SHP77 (cell line): ENCODE measurements around the gene PRXL2B.

Source experiments
- DNase-seq, 2 experiments: peaks; one replicate each; lab custom pipeline; 2025; lab: John Stamatoyannopoulos, UW

Gene PRXL2B

DNA sequence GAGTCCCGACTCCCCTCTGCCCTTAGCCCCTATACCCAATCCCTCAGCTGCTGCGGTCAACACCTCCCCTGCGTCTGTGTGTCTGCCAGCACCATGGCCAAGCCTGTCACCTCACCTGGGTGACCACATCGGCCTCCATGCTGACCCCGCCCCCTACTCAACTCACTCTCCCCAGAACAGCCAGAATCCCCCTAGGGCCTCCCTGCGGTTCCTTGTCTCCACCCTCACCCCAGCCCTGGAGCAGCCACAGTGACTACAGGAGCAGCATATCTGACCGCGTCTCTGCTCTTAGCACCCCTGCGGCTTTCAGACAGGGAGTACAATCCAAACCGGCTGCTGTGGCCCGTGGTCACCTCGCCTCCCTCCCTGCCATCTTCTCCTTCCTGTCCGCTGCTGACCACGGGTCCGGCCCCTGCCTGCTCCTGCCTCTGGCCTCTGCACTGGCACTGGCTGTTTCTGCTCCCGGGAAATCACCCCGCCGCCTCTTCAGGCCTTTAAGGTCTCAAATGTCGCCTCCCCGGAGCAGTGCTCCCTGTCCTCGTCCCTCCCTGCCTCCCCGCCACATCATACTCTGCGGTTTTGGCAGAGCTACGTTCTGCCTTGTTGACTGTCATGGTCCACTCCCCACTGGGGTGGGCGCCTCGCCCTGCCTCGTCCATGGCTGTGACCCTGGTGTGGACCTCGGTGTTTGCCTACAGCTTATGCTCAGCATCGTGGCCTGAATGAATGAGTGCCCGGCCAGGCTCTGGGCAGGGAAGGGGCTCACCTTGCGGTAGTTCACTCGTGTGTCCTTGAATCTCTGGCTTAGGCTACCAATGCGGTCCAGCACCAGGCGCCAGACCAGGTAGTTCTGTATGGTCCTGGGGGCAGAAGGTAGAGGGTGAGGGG is 11.1 kb downstream of the PRXL2B start:
- DNase-seq, result no peak

DNA sequence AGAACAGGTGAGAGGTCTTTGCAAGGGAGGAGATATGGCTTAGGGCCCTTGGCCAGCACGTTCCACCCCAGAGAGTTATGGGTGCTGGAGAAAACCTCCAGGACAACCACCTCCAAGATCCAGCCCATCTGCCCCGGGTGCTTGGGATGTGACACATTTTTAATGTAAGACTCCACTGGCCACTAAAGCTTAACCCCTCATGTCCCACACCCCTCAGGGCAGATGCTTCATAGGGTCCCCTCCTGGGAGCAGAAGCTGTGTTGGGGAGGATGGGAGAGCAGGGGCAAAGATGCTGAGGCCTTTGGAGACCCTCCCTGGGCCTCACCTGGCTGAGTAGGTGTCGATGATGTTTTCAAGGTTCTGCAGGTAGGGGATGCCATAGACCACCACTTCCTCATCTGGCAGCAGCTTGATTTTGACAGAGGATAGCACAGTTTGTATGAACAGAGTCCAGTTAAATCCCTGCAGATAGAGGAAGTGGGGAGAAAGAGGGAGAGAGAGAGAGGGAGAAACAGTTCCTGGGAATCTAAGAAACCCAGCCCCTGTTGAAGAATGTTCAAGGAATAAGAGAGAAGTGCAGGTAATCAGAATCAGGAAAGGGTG is 11.9 kb downstream of the PRXL2B start:
- DNase-seq, result no peak

DNA sequence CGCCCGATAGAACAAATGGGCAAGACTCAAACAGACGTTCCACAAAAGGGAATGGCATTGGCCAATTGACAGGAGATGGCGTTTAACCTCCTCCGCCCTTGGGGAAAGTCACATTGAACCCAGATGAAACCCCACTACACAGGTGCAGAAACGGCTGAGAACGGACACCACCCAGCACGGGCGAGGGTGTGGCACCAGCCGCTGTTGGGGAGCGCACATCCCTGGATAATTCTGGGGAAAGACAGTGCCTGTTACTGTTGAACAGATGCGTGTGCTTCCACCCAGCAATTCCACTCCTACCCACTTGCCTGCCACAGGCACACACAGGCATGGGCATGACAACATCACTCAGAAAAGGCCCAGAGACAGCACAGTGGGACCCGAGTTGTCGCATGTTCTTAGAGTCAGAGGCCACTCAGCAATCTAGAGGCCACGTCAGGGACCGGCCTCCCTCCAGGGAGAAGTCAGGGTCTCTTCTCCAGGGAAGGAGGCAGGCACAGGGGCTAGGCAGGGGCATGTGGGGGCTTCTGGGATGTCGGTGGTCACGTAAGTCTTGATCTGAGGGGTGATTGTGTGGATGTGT is 15.2 kb downstream of the PRXL2B start:
- no peak for DNase-seq

DNA sequence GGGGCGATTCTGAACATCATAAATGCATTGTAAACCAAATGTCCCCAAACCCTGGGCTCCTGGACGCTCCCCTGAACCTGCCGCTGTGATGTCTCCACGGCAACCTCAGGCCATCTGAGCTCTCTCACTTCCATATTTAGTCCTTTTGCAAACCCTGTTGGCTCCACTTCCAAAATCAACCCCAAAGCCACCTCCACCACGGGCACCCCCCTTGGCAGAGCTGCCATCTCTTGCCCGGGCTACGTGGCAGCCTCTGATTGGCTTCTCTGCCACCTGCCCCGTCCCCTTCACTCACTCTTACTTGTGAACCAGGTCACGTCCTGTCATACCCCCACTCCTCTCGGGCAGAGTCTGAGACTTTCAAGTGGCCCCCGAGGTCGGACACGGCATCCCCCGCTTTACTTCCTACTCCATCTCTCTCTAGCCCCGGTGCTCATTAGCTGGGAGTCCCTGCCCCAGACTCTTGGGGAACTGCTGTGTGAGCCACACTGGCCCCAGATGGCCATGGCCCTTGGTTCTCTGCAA is 15.8 kb downstream of the PRXL2B start:
- no peak for DNase-seq

DNA sequence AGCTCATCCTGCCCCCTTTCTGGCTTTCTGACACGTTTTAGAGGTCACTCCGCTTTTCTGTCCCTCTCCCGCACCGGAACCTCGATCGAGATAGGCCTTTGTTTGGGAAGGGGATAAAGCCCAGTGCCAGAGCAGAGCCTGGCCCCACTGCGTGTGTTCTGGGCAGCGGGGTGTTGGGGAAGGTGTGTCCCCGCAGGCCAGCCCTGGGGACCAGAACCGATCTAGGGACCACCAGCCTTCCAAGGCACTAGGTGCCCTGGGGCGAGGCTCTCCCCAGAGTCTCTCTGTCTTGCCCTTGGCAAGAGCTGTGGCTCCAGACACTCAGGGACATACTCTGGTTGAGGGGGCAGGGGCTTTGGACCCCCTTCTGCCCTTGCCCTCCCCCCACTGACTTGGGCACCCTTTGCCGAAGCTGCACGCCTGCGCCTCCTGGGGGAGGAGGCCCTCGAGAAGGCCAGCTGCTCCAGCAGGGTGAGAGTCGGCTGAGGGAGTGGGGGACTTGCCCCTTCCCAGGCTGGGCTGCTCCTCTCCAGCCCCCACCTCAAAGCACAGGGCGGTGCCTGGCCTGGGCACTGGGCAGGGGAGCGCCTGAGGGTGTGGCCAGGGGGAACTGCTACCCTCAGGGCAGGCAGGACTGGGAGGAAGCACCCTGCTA is 16.4 kb downstream of the PRXL2B start:
- no peak for DNase-seq

DNA sequence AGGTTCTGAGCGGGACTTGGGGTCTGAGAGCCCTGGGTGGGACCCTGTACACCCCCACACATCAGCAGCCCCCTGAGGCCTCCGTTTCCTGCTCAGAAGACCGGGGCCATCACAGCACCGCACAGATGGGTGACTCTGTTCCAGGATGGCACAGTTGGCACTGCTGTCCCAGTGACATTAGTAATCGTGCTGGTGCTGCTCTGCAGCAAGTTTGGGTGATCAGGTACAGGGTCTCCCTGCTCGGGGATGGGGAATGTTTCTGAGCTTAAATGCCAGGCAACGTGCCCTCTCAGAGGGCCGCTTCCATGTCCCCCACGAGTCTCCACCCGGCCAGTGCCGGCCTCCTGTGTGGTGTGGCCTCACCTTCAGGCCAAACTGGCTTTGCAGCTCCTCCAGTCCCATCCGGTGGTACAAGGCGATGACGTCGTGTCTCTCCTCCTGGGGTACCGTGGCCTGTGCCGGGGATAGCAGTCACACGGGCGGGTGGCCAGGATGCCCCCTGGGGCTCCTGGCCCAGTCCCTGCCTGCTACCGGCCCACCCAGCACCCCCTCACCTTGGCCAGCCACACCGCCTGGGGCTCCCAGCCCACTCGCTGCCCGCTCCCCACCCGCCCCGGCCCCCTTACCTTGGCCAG is 17.1 kb downstream of the PRXL2B start:
- DNase-seq, result no peak

DNA sequence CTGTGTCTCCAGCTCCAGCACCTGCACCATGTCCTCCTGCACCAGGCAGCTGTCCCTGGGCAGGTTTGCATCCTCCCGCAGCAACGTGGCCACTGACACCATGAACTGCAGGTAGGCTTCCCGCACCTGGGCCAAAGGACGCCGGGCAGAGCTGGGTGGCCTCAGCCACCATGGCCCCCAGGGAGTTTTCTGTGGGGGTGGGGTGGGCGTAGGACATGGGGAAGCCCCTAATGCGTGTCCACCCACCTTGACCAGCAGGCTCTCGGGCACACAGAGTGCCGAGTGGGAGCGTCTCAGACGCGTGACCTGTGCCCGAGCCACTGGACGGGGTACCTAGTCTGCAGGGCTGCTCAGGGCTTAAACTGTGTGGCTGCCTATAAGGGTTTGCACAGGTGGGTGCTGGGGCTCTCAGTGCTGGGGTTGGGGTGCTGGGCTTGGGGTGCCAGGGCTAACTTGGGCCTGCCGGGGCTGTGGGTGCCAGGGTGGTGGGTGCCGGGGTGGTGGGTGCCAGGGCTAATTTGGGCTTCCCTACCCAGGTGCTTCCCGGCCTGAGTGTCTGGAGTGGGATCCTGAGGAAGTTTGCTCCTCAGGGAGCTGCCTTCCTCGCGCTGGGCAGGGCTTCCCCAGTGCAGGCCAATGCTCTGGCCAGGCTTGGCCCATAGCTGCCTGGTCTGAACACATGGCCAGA is 17.7 kb downstream of the PRXL2B start:
- DNase-seq, result no peak

DNA sequence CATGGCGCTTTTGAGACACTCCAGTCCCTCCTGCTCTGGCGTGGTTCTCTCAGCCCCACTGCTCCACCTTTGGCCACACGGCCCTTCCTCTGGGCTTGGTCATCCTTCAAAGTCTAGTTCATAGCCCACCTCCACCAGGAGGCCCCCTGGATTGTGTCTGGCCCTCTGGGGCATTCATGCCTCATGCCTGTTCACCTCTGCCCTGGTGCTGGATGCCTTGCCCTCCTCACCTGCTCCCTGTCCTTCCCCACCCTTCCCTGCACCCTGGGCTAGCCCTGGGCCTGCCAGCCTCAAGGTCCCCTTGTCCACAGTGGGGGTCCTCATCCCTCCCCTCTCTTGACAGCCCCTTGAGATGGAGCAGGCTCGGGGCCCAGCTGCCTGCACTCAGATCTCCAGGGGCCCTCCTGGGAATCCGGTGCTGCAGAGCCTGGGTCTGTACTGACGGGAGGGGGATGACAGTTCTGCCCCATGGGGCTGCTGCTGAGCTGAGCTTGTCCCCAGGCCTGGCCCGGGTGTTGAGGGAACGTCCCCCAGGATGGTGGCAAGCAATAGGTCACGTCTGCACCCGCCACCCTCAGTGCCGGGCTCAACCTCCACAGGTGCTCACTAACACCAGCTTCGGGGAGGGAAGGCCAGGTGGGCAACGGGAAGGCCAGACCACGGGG is 18.4 kb downstream of the PRXL2B start:
- no peak for DNase-seq

DNA sequence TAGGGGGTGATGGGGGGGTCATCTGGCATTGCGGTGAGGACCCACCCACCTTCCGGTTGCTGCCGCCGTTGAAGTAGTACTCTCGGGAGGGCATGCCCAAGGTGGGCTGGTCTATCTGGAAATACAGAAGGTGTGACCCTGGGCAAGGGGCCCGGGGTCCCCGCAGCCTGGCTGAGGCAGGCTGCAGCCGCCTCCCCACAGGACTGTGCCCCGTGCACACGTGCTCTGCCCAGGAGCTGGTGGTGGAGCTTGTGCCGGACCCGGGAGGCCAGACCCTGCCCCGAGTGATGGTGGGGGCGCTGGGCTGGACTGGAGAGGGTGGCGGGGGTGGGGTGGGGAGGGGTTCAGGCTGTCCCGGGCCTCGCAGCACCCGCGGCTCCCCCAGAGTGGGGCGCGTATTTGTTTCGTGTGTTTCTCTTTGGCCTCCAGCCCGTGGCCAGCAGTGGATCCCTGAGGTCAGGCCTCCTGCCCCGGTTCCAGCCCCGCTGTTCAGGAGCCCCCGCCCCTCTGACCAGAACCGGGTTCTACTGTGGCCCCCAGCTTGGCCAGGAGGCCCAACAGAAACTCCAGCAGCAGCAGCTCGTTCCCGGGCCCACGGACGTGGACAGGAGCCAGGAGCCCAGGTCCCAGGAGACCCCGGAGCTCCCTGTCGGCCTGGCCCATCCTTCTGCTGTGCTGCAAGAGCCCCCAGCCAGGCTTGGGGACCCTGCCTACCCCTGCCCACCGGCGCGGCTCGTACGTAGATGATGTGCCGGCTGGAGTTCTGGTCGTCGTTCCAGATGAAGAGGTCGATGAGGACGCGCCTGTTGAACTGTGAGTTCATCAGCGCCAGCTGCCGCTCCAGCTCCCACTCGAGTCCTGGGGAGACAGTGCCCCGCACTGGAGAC is 19.2 kb downstream of the PRXL2B start:
- DNase-seq, result no peak

DNA sequence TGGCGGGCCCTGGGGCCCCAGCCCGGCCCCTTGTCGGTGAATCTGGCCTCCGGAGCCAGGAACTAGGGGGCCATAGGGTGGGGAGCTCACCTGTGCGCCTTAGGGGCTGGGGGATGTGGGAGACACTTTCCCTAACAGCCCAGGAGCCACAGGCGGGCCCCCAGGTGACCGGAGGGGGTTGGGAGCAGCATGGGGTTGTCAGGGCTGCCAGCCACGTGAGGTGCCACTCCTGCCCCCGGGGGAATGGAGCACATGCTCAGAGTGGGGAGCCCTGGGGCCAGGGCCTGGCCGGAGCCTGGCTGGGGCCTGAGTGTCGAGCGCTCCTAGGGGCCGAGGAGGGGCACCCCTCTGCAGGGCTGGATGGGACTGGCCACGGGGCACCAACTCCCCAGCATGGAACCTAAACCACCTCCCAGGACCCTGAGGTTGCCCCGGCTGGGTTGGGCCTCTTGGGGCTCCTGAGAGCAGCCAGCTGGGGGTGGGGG is 19.9 kb downstream of the PRXL2B start:
- DNase-seq, result no peak

DNA sequence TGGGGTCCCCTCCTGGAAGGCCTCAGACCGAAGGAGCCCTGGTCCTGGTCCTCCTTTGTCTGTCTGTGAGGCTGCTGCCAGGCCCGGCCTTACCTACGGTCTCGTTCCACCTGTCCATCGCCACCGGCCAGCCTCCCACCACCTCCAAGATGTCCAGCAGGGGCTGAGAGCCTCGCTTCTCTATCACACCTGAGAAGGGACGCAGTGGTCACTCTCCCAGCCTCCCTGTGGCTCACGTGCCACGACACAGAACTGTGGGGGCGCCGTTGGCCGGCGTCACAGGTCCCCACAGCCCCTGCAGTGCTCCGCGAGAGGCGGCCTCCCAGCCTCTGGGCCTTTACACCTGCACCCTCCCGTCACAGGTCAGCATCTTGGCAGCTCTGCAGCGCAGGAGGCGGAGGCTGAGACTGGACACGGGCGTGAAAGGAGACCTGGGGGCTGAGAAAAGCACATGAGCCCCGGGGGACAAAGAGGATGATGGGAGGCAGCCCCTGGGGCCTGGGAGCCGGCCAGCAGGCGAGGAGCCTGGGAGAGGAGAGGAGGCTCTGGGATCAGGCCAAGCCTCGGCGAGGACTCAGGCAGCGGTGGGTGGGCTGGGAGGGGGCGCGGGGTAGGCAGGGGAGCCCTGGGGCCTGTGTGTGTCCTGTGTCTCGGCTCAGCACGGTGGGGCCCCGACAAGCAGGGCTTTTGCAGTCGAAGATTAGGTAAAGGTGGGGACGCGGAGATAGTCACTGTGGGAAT is 20.5 kb downstream of the PRXL2B start:
- DNase-seq, result no peak

DNA sequence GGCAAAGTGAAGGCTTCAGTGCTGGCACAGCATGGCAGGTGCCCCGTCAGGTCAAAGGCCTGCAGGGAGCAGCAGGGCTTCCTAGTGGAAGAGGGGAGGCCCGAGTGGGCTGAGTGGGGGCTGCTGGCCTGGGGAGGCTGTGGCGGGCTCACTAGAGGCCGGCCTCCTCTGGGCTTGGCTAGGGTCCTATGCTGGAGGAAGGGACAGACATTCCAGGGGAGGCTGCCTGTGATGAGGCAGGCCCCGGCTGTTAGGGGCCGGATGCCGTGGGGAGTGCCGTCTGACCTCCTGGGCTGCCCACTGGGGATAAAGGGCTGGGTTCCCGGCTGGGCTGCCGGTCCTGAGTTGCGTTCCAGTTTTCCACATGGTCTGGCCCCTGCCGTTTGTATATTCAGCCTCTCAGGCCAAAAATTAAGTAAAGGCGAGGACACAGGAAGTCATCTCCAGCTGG is 21.1 kb downstream of the PRXL2B start:
- DNase-seq, result no peak

DNA sequence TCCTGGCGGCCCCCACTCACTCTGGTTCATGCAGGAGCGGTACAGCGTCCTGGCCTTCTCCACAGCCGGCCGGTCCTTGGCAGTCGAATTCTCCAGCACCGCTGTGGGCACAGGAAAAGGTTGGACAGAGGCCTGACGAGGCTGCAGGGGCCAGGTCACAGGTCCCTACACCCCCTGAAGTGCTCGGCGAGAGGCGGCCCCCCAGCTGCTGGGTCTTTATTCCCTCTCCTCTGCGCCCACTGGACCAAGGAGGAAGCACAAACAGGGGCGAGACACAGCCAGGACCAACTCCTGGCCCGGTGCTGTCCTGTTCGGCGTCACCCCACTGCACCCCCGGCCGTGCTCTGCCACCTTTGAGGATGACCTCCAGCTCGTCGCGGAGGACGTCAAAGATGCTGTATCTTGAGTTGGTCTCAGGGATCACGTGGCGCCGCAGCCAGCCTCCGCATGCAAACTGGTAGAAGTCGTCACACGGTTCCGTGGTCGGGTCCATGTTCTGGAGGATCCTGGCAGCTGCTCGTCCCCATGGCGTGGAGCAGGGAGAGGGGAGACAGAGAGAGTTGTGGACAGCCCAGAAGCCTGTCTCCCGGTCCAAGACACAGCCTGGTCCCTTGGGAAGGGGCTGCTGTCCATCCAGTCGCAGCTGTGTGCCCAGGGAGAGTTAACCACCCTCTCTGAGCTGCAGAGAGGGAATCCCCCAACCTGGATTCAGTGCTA is 22.9 kb downstream of the PRXL2B start:
- DNase-seq, result no peak

DNA sequence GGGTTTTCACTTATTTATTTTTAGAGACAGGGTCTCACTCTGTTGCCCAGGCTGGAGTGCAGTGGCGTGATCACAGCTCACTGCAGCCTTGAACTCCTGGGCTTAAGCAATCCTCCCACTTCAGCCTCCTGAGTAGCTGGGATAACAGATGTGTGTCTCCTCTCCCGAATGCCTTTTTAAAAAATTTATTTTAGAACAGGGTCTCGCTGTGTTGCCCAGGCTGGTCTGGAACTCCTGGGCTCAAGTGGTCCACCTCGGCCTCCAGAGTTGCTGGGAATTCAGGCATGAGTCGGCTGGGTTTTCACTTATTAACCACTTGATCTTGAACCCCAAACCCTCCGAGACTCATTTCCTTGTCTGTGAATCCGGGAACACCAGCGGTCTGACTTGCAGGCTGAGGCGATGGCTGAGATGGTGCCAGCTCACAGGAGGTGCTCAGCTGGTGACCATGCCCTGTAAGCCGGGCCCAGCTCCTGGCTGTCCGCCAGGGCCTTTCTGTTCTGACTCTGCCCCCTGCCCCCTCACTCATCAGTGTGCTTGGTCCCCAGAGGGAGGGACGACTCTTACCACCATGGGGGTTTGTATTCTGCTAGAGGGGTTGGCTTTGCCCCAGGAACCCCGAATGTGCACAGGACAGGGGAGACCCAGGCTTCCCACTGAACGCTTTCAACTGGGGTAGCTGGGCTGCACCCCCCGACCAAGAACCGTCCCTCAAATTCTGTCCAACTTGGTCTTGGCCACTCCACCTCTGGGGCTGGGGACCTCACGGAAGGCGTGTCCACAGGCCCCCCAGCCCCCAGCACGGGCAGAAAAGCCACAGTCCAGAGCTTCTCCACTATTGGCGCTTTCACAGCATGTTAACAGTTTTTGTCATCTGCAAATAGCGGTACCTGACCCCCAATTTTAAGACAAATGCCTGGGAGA is 23.7 kb downstream of the PRXL2B start:
- no peak for DNase-seq

DNA sequence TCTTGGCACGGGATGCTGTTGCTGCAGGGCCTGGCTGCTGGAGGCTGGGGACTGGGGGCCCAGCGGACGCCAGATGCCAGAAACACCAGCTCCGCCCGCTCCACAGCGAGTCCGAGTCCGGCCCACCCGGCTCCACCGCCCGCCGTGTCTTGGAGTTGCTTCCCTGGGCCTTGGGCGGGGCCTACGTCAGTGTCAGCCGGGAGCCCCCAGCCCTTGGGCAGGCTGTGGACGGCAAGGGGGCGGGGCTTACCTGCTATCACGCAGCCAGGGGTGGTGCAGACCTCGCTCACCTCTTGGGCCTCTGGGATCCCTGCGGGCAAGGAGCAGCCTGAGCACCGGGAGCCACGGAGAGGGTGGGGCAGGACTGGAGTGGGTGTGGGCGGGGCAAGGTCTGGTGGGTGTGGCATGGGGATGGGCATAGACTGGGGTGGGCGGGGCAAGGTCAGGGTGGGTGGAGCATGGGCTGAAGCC is 24.5 kb downstream of the PRXL2B start:
- peak in 1 of 2 experiments; percentile 37 for DNase-seq

DNA sequence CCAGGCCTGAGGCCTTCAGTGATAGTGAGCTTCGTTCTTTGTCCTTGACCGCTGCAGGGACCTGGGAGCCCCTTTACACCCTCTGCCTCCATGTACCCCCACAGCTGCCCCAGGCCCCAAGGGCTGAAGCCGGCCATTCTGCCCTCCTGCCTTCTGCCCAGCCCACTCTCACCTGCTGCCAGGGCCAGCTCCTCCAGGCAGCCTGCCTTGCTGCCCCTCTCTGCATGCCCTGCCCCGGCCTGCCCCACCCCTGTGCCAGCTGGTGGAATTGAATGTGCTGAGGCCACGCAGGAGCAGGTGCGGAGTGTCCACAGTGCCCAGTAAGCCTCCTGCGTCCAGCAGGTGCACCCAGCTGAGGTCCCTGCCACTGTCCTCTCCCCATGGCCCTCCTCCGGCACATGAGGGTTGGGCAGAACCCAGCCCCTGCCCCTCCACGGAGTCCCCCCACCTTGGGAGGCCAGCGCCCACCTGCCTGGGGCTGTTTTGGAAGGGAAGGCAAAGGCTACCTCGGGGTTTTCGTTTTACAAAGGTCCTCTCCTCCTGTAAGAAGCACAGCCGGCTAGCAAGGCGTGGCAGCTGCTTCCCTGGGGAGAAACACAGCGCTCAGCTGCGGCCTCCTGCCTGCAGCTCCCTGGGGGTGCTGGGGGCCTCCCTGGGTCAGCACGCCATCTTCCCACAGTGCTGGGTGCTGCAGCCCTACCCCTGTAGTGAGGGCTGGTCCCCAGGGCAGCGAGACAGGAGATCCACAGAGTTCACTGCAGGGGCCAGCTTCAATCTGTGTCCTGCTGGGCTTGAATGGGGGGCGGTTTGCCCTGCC is 25.3 kb downstream of the PRXL2B start:
- DNase-seq, result peak in 1 of 2 experiments; percentile 20
